ENCODE results near the gene SLC34A1. TPM values are rescaled to one million over a fixed set of nuclear protein-coding genes. Genes with fewer than 3 reads are reported as not detected.

SLC34A1 gene
- total RNA-seq, 2 donors from 2014 or later: 0.19 to 0.21 TPM

- Mint-ChIP-seq H3K27ac (peak overlapping the region; percentile 78), H3K9me3 (no peaks in the 10 kb centered on the region), H3K36me3 (ENCODE audit: insufficient read depth in 2 of 2) (no peaks in the 10 kb centered on the region), H3K4me3 (peak overlapping the region; percentile 26 to 71), H3K4me1 (ENCODE audit: low read depth) (peaks cover 37% of the 10 kb centered on the region), H3K27me3 (ENCODE audit: low read depth) (no peaks in the 10 kb centered on the region)
- ATAC-seq (replicated peaks in 1 of 2) (peak; percentile 59 to 63), DNase-seq (peak; percentile 87 to 91)
These were observed 6.4 kb downstream of the SLC34A1 start for GRCh38 chr5:177390363-177391300.

- DNase-seq: no peak
- no peaks in the 10 kb centered on the region for H3K9me3 Mint-ChIP-seq
- peaks cover 37% of the 10 kb centered on the region for H3K4me1 Mint-ChIP-seq (ENCODE audit: low read depth)
- ATAC-seq (replicated peaks in 1 of 2): no peak
- no peaks in the 10 kb centered on the region for H3K27me3 Mint-ChIP-seq (ENCODE audit: low read depth)
- no peak overlapping the region for H3K4me3 Mint-ChIP-seq
- H3K27ac Mint-ChIP-seq: no peak overlapping the region
- no peaks in the 10 kb centered on the region for H3K36me3 Mint-ChIP-seq (ENCODE audit: insufficient read depth in 2 of 2)
These were observed 8.5 kb downstream of the SLC34A1 start for GRCh38 chr5:177392765-177393164.

- no peak for DNase-seq
- Mint-ChIP-seq H3K4me1 (ENCODE audit: low read depth) (peaks cover 36% of the 10 kb centered on the region), H3K27me3 (ENCODE audit: low read depth) (no peaks in the 10 kb centered on the region), H3K4me3 (no peak overlapping the region), H3K36me3 (ENCODE audit: insufficient read depth in 2 of 2) (no peaks in the 10 kb centered on the region), H3K9me3 (no peaks in the 10 kb centered on the region), H3K27ac (no peak overlapping the region)
- no peak for ATAC-seq (replicated peaks in 1 of 2)
These were observed 9.1 kb downstream of the SLC34A1 start for GRCh38 chr5:177393206-177393765.

GRCh38 chr5:177393990-177394389, 9.8 kb downstream of the SLC34A1 start:
- peaks cover 29% of the 10 kb centered on the region for H3K4me1 Mint-ChIP-seq (ENCODE audit: low read depth)
- no peaks in the 10 kb centered on the region for H3K27me3 Mint-ChIP-seq (ENCODE audit: low read depth)
- DNase-seq: no peak
- no peak for ATAC-seq (replicated peaks in 1 of 2)
- no peaks in the 10 kb centered on the region for H3K9me3 Mint-ChIP-seq
- H3K27ac Mint-ChIP-seq: no peak overlapping the region
- no peak overlapping the region for H3K4me3 Mint-ChIP-seq
- H3K36me3 Mint-ChIP-seq (ENCODE audit: insufficient read depth in 2 of 2): no peaks in the 10 kb centered on the region

GRCh38 chr5:177396078-177396477, 11.8 kb downstream of the SLC34A1 start:
- H3K27me3 Mint-ChIP-seq (ENCODE audit: low read depth): no peaks in the 10 kb centered on the region
- no peak overlapping the region for H3K27ac Mint-ChIP-seq
- H3K9me3 Mint-ChIP-seq: no peaks in the 10 kb centered on the region
- H3K4me3 Mint-ChIP-seq: no peak overlapping the region
- peaks cover 8% of the 10 kb centered on the region for H3K4me1 Mint-ChIP-seq (ENCODE audit: low read depth)
- DNase-seq (no peak), ATAC-seq (replicated peaks in 1 of 2) (no peak)
- no peaks in the 10 kb centered on the region for H3K36me3 Mint-ChIP-seq (ENCODE audit: insufficient read depth in 2 of 2)

GRCh38 chr5:177396807-177397206, 12.6 kb downstream of the SLC34A1 start:
- H3K4me3 Mint-ChIP-seq: no peak overlapping the region
- no peak for ATAC-seq (replicated peaks in 1 of 2)
- H3K9me3 Mint-ChIP-seq: no peaks in the 10 kb centered on the region
- H3K27ac Mint-ChIP-seq: no peak overlapping the region
- H3K4me1 Mint-ChIP-seq (ENCODE audit: low read depth): peaks cover 1% of the 10 kb centered on the region
- peaks cover 7% of the 10 kb centered on the region for H3K27me3 Mint-ChIP-seq (ENCODE audit: low read depth)
- DNase-seq: no peak
- no peaks in the 10 kb centered on the region for H3K36me3 Mint-ChIP-seq (ENCODE audit: insufficient read depth in 2 of 2)

GRCh38 chr5:177397875-177398390, 13.7 kb downstream of the SLC34A1 start:
- ATAC-seq (replicated peaks in 1 of 2) (no peak), DNase-seq (no peak)
- H3K4me1 Mint-ChIP-seq (ENCODE audit: low read depth): peaks cover 12% of the 10 kb centered on the region
- H3K9me3 Mint-ChIP-seq: no peaks in the 10 kb centered on the region
- peaks cover 18% of the 10 kb centered on the region for H3K27me3 Mint-ChIP-seq (ENCODE audit: low read depth)
- H3K4me3 Mint-ChIP-seq: no peak overlapping the region
- H3K27ac Mint-ChIP-seq: no peak overlapping the region
- H3K36me3 Mint-ChIP-seq (ENCODE audit: insufficient read depth in 2 of 2): no peaks in the 10 kb centered on the region

- peaks cover 29% of the 10 kb centered on the region for H3K4me1 Mint-ChIP-seq (ENCODE audit: low read depth)
- no peak within 1 kb of the TSS for H3K4me3 Mint-ChIP-seq
- ATAC-seq (replicated peaks in 1 of 2) (no peak), DNase-seq (no peak)
- no peaks in the 10 kb centered on the region for H3K9me3 Mint-ChIP-seq
- peaks cover 23% of the 10 kb centered on the region for H3K27me3 Mint-ChIP-seq (ENCODE audit: low read depth)
- no peaks in the 10 kb centered on the region for H3K36me3 Mint-ChIP-seq (ENCODE audit: insufficient read depth in 2 of 2)
- H3K27ac Mint-ChIP-seq: no peak within 1 kb of the TSS
These were observed 16.0 kb downstream of the SLC34A1 start, which contains the start of gene PFN3 for GRCh38 chr5:177399997-177400868. TSS of gene PFN3 (minus strand) at chr5:177400661. CDS start at chr5:177400576, 85 bp downstream.

GRCh38 chr5:177402271-177403043, 18.2 kb downstream of the SLC34A1 start:
- Mint-ChIP-seq H3K27me3 (ENCODE audit: low read depth) (peaks cover 23% of the 10 kb centered on the region), H3K4me3 (peak overlapping the region; percentile 92 to 93), H3K27ac (no peak overlapping the region), H3K36me3 (ENCODE audit: insufficient read depth in 2 of 2) (no peaks in the 10 kb centered on the region), H3K9me3 (no peaks in the 10 kb centered on the region), H3K4me1 (ENCODE audit: low read depth) (peaks cover 32% of the 10 kb centered on the region)
- peak; percentile 70 to 79 for DNase-seq
- ATAC-seq (replicated peaks in 1 of 2): peak; percentile 30 to 40

- H3K36me3 Mint-ChIP-seq (ENCODE audit: insufficient read depth in 2 of 2): no peaks in the 10 kb centered on the region
- peaks cover 32% of the 10 kb centered on the region for H3K4me1 Mint-ChIP-seq (ENCODE audit: low read depth)
- H3K27ac Mint-ChIP-seq: no peak overlapping the region
- ATAC-seq (replicated peaks in 1 of 2) (peak; percentile 40 to 46), DNase-seq (peak; percentile 68 to 71)
- H3K27me3 Mint-ChIP-seq (ENCODE audit: low read depth): peaks cover 23% of the 10 kb centered on the region
- no peaks in the 10 kb centered on the region for H3K9me3 Mint-ChIP-seq
- peak overlapping the region; percentile 92 to 93 for H3K4me3 Mint-ChIP-seq
These were observed 19.0 kb downstream of the SLC34A1 start for GRCh38 chr5:177403102-177403791.

- Mint-ChIP-seq H3K9me3 (no peaks in the 10 kb centered on the region), H3K27me3 (ENCODE audit: low read depth) (peaks cover 23% of the 10 kb centered on the region), H3K27ac (no peak overlapping the region), H3K4me1 (ENCODE audit: low read depth) (peaks cover 32% of the 10 kb centered on the region), H3K36me3 (ENCODE audit: insufficient read depth in 2 of 2) (no peaks in the 10 kb centered on the region), H3K4me3 (peak overlapping the region; percentile 92 to 93)
- peak; percentile 91 to 92 for DNase-seq
- peak; percentile 89 to 91 for ATAC-seq (replicated peaks in 1 of 2)
These were observed 19.8 kb downstream of the SLC34A1 start for GRCh38 chr5:177403792-177404640.

All from activated T-cell treated with anti-CD3 and anti-CD28 coated beads, Interleukin-2, amount 50 U/mL, for 72 hours (primary cell).